ENCODE results near the gene TIMM50. TPM values are rescaled to one million over a fixed set of nuclear protein-coding genes. Genes with fewer than 3 reads are reported as not detected.

The TIMM50 gene
- total and polyA plus RNA-seq, 2 of the 13 experiments (the other 11 are each of a cell fraction or from before 2014, with no cell fraction given), result 91.1 to 92.5 TPM

GRCh38 chr19:39498798-39499642, 18.4 kb downstream of the TIMM50 start, which contains the start of gene DLL3:
Gene DLL3, plus strand, starts transcription at chr19:39498947. Its CDS starts 28 bp downstream, at chr19:39498975.
- no peak for DNase-seq (ENCODE audit: low spot score)
- peak; percentile 20; the same call in 1 of the 2 replicates for TF ChIP-seq GABPB1 (CRISPR knock-in tag; IDR thresholded peaks at IDR 0.05)
- 0 out of 2 replicates have a peak, but pooled peaks have one; percentile 77 for TF ChIP-seq EZH2 (conservative IDR thresholded peaks at IDR 0.05; ENCODE audit: low read depth, low read length)
- TF ChIP-seq STAT6 (CRISPR knock-in tag; IDR thresholded peaks at IDR 0.05; ENCODE audit: borderline replicate concordance), result no peak
- TF ChIP-seq GATAD1 (CRISPR knock-in tag; IDR thresholded peaks at IDR 0.05), result no peak
- no peak for TF ChIP-seq ZNF12 (CRISPR knock-in tag; IDR thresholded peaks at IDR 0.05)
- peak; percentile 64; the same call in 1 of the 2 replicates for TF ChIP-seq HDAC6 (IDR thresholded peaks at IDR 0.05; ENCODE audit: low read depth, low read length)
- peak; percentile 19; the same call in 1 of the 2 replicates for TF ChIP-seq UBTF (CRISPR knock-in tag; IDR thresholded peaks at IDR 0.05)
- no peak for TF ChIP-seq TOPORS (CRISPR knock-in tag; IDR thresholded peaks at IDR 0.05)
- TF ChIP-seq SIN3A (IDR thresholded peaks at IDR 0.05; ENCODE audit: borderline replicate concordance, low read depth, low read length), result 0 out of 2 replicates have a peak, but pooled peaks have one; percentile 4
- peak; percentile 39 for TF ChIP-seq HNRNPLL (IDR thresholded peaks at IDR 0.05; ENCODE audit: low read depth, low read length, poor library complexity, severe bottlenecking)
- TF ChIP-seq ZNF777 (CRISPR knock-in tag; IDR thresholded peaks at IDR 0.05), result peak; percentile 77
- no peak for TF ChIP-seq ZNF205 (CRISPR knock-in tag; IDR thresholded peaks at IDR 0.05)
- peak; percentile 11; the same call in 1 of the 2 replicates for TF ChIP-seq ZNF687 (CRISPR knock-in tag; IDR thresholded peaks at IDR 0.05)

More at GRCh38 chr19:39498798-39499642, 18.4 kb downstream of the TIMM50 start, which contains the start of gene DLL3:
- Histone ChIP-seq H4K20me1 (ENCODE audit: insufficient read depth, low read length) (no peaks in the 10 kb centered on the region), H3K27ac (ENCODE audit: extremely low read length, insufficient read depth, low read length) (no peak within 1 kb of the TSS), H3K4me2 (ENCODE audit: low read depth, low read length) (peak within 1 kb of the TSS; percentile 89), H3K36me3 (replicated peaks in 1 of 2; ENCODE audit: control insufficient read depth in 1 of 2, insufficient read depth in 2 of 2, low read length in 2 of 2) (no peaks in the 10 kb centered on the region), H3K27me3 (ENCODE audit: control insufficient read depth in 1 of 2, insufficient read depth in 2 of 2, low read length in 2 of 2) (peaks cover 9 to 46% of the 10 kb centered on the region in 2 experiments), H2AFZ (ENCODE audit: low read length) (peak within 1 kb of the TSS; percentile 71), H3K4me1 (ENCODE audit: insufficient read depth, low read length) (peaks cover 30% of the 10 kb centered on the region), H3K4me3 (replicated peaks in 1 of 3; ENCODE audit: insufficient read depth in 1 of 3, low read depth in 2 of 3, low read length in 3 of 3) (peak within 1 kb of the TSS; percentile 30 to 64 (median 41); a peak in 5 of 6 replicates), H3K9me3 (ENCODE audit: low read length) (no peaks in the 10 kb centered on the region), H3K9ac (ENCODE audit: insufficient read depth, low read depth, low read length) (0 out of 2 replicates have a peak within 1 kb of the TSS, but pooled peaks have one; percentile 0), H3K79me2 (ENCODE audit: insufficient read depth, low read length) (no peaks in the 10 kb centered on the region)
- ATAC-seq, result peak; percentile 59
- no TSS peak for BruUV-seq (replicated peaks)
- CTCF ChIA-PET (ENCODE audit: low intra/inter-chr PET ratio, low total read pairs), result interaction anchor here (0.8 kb wide), 1 partner anchor 33 kb away, joined by 3 read pairs; the partner anchor contains the start of gene EID2B
- in situ Hi-C loops (cut with HindIII; ENCODE audit: extremely low pct_ligation_motif_present, low pct_unique_long_range_greater_than_20kb), result loop anchor here (5.0 kb wide), 1 partner anchor 33 kb away; the partner anchor contains the start of gene EID2B
- POLR2A ChIA-PET, result no interaction called here
- FAIRE-seq, result no peak
- 15% methylated on average over 11 of the region's 60 CpGs for WGBS (ENCODE audit: low lambda C conversion rate)
- intact Hi-C loops (cut with micrococcal nuclease; ENCODE audit: unreplicated experiment), result no loop called here

Measured in HepG2 (cell line).